Testis (tissue), 3 donors: ENCODE measurements around the gene DPYD. TPM values are rescaled to one million over a fixed set of nuclear protein-coding genes. Genes with fewer than 3 reads are reported as not detected.

Experiments used
- DNase-seq: peaks from one replicate; pipeline ENCODE4 v3.0.0-alpha.2; 2019
- H3K27ac ChIP-seq, 2 donors: fragments of 200-600 bp; sonication (generic); one replicate each; pipeline ENCODE4 v1.5.1; 2019
- H3K27me3 ChIP-seq: fragments of 200-600 bp; sonication (generic); one replicate; pipeline ENCODE4 v1.5.1; 2019
- H3K36me3 ChIP-seq: fragments of 200-600 bp; sonication (generic); one replicate; pipeline ENCODE4 v1.5.1; 2017; ENCODE audit warnings: low read depth; ENCODE audit errors: missing control alignments
- H3K4me1 ChIP-seq: fragments of 200-600 bp; sonication (generic); one replicate; pipeline ENCODE4 v1.5.1; 2019
- H3K4me3 ChIP-seq, 2 donors: fragments of 200-600 bp; sonication (generic); one replicate each; pipeline ENCODE4 v1.5.1; 2017 to 2019
- H3K9me3 ChIP-seq: fragments of 200-600 bp; sonication (generic); one replicate; pipeline ENCODE4 v1.5.1; 2017
- CTCF ChIP-seq, 3 experiments: fragments of 450-650 bp in 2 of 3; fragments of 200-600 bp in 1 of 3; sonication (generic) in 1 of 3; IDR thresholded peaks; one replicate each; pipeline ENCODE4 v1.5.1; 2016 to 2019; ENCODE audit warnings: antibody characterized with exemption in 3 of 3, mild to moderate bottlenecking in 2 of 3, moderate library complexity in 1 of 3
- POLR2A ChIP-seq: fragments of 450-650 bp; IDR thresholded peaks from one replicate; pipeline ENCODE4 v1.6.1; 2017; ENCODE audit warnings: antibody characterized with exemption, mild to moderate bottlenecking, moderate library complexity
- WGBS, 2 donors: methylation state at CpG; one replicate each; pipeline ENCODE4 v1.1.5; 2018; 5-methylcytosine and 5-hydroxymethylcytosine counted together
- intact Hi-C: fragments of 100-400 bp; cut with DNase I; formaldehyde crosslinking; loops from one replicate; pipeline ENCODE4 v1.15.1; 2023; ENCODE audit warnings: low total_unique reads
- polyA plus RNA-seq: library from polyadenylated mRNA; stranded (reverse); fragments of 350-450 nt; fragmentation: Illumina TruSeq; extraction: RNeasy Lipid Tissue Mini Kit (QIAGEN cat#74804); gene quantifications from one replicate; pipeline ENCODE4 v1.2.3, GENCODE V29; 2014; ENCODE audit warnings: low read depth, low replicate concordance; ENCODE audit not compliant: insufficient read depth
- total RNA-seq, 2 donors: library from RNA; depleted of rRNA; stranded (reverse); fragments of >200 nt; gene quantifications; one replicate each; pipeline ENCODE4 v1.2.3, GENCODE V29; 2016

Gene DPYD
- total and polyA plus RNA-seq, 3 donors from 2014 or later: 6.7 to 14.7 (median 11.5) TPM

- WGBS, 2 donors: 37 to 50% methylated on average over 1 of the region's 1 CpG
- Histone ChIP-seq H3K9me3 (no peaks in the 10 kb centered on the region), H3K4me3 (no peak overlapping the region), H3K4me1 (peaks cover 8% of the 10 kb centered on the region), H3K27me3 (no peaks in the 10 kb centered on the region), H3K36me3 (no peaks in the 10 kb centered on the region), H3K27ac (no peak overlapping the region)
- intact Hi-C loops: no loop called here
- no peak for TF ChIP-seq CTCF (IDR thresholded peaks at IDR 0.05)
- TF ChIP-seq POLR2A: no peak
- DNase-seq: no peak
These were observed 162.2 kb downstream of the DPYD start for GRCh38 chr1:97758541-97759057.

- intact Hi-C loops: no loop called here
- TF ChIP-seq CTCF (IDR thresholded peaks at IDR 0.05) (no peak), POLR2A (no peak)
- Histone ChIP-seq H3K4me3 (no peak overlapping the region), H3K36me3 (no peaks in the 10 kb centered on the region), H3K27me3 (no peaks in the 10 kb centered on the region), H3K9me3 (no peaks in the 10 kb centered on the region), H3K4me1 (no peaks in the 10 kb centered on the region), H3K27ac (no peak overlapping the region)
- no peak for DNase-seq
These were observed 174.9 kb downstream of the DPYD start for GRCh38 chr1:97745912-97746311.

- Histone ChIP-seq H3K27me3 (no peaks in the 10 kb centered on the region), H3K9me3 (no peaks in the 10 kb centered on the region), H3K4me1 (no peaks in the 10 kb centered on the region), H3K36me3 (no peaks in the 10 kb centered on the region), H3K27ac (no peak overlapping the region), H3K4me3 (no peak overlapping the region)
- no peak for TF ChIP-seq POLR2A
- TF ChIP-seq CTCF (IDR thresholded peaks at IDR 0.05): no peak
- intact Hi-C loops: no loop called here
- no peak for DNase-seq
These were observed 175.9 kb downstream of the DPYD start for GRCh38 chr1:97744977-97745376.

GRCh38 chr1:97743129-97743528 lies 177.7 kb downstream of the DPYD start:
- no peak overlapping the region for H3K4me3 ChIP-seq
- 91 to 92% methylated on average over 3 of the region's 3 CpGs for WGBS, 2 donors
- no peaks in the 10 kb centered on the region for H3K4me1 ChIP-seq
- H3K9me3 ChIP-seq: no peaks in the 10 kb centered on the region
- H3K27ac ChIP-seq: no peak overlapping the region
- intact Hi-C loops: no loop called here
- H3K36me3 ChIP-seq: no peaks in the 10 kb centered on the region
- TF ChIP-seq POLR2A (no peak), CTCF (IDR thresholded peaks at IDR 0.05) (no peak)
- no peaks in the 10 kb centered on the region for H3K27me3 ChIP-seq
- DNase-seq: no peak

GRCh38 chr1:97740891-97741290 lies 179.9 kb downstream of the DPYD start:
- H3K27ac ChIP-seq: no peak overlapping the region
- DNase-seq: no peak
- no peak for TF ChIP-seq POLR2A
- TF ChIP-seq CTCF (IDR thresholded peaks at IDR 0.05): no peak
- H3K9me3 ChIP-seq: no peaks in the 10 kb centered on the region
- intact Hi-C loops: no loop called here
- H3K4me3 ChIP-seq: no peak overlapping the region
- no peaks in the 10 kb centered on the region for H3K27me3 ChIP-seq
- H3K4me1 ChIP-seq: no peaks in the 10 kb centered on the region
- H3K36me3 ChIP-seq: no peaks in the 10 kb centered on the region
- WGBS, 2 donors: 45 to 60% methylated on average over 1 of the region's 1 CpG
